Skeletal muscle cell (primary cell): ENCODE measurements around the gene RNF41.
"Not testable (repeated sequence)": the region's sequence is repeated elsewhere in the genome, so short reads cannot be mapped to it uniquely, and the experiment has no call there.

Experiments used
- DNase-seq: peaks from one replicate; pipeline ENCODE4 v3.0.0-alpha.2; 2010; ENCODE audit warnings: low read depth
- H3K4me3 ChIP-seq: 2 replicates; pipeline ENCODE4 v1.5.1; 2011; ENCODE audit warnings: low read depth, mild to moderate bottlenecking, control low read depth, low read length, moderate library complexity

RNF41 gene

DNA sequence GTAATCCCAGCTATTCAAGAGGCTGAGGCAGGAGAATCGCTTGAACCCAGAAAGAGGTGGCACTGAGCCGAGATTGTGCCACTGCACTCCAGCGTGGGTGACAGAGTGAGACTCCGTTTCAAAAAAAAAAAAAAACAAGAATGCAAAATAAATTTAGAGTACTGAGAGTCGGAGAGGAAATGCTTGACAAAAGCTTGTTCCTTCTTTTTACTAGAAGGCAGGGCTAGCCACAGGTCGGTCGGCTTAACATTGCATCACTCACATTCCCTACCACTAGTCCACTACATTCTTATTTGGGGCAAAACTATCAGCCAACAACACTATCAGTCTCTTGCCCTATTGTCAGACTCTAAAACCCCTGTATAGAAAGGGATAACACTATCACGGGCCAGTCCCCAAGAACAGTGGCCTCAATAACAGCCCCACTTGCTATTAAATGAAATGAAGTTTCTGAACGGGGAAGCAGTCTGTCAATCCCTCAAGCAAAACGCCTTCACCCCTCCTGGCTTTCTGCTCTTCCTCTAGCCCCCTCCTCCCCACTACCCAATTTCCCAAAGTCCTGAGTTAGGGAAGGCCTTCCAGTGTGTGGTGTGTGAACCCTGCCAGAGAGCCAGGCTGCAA is 1.0 kb downstream of the RNF41 start:
- DNase-seq: no peak
- peak overlapping the region; percentile 89 for H3K4me3 ChIP-seq

- no peak for DNase-seq
- no peak overlapping the region for H3K4me3 ChIP-seq
Observed at GRCh38 chr12:56219840-56220239, 1.9 kb downstream of the RNF41 start.

- DNase-seq: no peak
Observed at GRCh38 chr12:56216461-56216860, 5.3 kb downstream of the RNF41 start.

DNA sequence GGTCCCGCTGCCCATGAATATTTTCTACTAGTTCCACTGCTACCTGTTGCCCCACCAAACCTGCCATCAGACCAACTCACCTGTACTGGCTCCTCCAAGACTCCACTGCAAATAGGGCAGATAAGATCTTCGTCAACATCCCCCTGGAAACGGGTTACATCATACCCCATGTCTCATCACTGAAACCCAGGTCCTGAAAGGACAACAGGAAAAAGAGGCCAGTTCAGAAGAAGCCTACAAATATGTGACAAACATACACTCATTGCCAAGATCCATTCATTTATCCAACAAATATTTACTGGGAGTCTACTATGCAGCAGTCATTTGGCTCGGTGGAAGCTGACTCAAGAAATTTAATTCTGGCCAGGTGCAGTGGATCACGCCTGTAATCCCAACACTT is 7.8 kb downstream of the RNF41 start:
- H3K4me3 ChIP-seq: no peak overlapping the region
- no peak for DNase-seq

More at GRCh38 chr12:56216461-56216860, 5.3 kb downstream of the RNF41 start:
- no peak overlapping the region for H3K4me3 ChIP-seq

DNA sequence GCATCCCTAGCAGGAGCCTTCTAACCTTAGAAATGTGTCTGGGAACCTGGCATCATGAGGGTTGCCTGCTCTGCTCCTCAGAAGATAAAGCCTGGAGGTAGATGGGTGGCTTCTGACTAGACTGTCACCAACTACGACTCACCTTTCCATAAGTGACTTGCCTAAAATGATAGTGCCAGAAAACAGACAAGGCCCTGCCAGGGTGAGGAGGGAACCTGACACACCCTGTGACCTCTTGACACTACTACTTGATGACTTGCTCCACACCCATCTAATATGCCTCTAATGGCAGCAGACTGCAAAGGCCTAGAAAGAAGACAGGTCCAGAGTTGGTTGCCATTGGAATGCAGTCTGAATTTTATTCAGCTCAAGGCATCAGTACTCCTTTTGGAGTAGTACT is 9.4 kb downstream of the RNF41 start:
- H3K4me3 ChIP-seq: no peak overlapping the region
- DNase-seq: no peak

GRCh38 chr12:56208006-56208405 is 13.7 kb downstream of the RNF41 start:
- DNase-seq: no peak
- no peak overlapping the region for H3K4me3 ChIP-seq

GRCh38 chr12:56206452-56207166 is 15.1 kb downstream of the RNF41 start:
- no peak overlapping the region for H3K4me3 ChIP-seq
- DNase-seq: no peak

DNA sequence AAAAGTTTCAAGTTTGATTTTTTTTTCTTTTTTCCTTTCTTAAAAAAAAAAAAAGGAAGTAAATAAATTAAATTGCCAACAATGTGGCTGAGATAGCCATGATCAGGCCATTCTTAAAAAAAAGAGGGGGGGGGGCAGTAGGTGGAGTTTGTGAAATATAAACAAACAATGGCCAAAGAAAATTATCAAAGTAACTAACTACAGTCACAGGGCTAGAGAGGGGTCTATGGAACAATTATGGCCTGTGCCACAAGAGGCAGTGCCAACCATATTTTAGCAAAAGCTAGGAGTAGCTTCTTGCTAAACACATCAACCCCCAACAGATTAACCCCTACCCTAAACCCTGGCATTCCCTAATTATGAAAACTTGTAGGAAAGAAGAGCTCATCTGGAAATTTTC is 16.3 kb downstream of the RNF41 start:
- DNase-seq: no peak
- H3K4me3 ChIP-seq: no peak overlapping the region

DNA sequence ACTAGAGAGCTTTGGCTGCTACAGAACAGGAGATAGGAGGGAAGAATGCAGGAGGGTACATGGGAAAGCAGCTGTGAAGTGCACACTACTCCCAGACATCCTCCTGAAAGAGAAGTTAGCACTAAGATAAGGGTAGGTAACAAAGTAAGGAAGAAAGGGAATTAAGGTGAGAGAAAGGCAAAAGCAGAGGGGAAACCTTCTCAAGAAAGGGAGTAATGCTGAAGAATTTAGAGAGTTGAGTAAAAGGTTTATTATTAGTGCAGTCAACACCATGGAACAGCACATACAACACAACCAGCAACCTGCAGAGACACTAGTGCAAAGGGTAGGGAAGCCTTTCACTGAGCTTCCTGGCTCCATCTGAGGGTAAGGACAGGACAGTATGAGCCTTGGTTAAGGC is 17.4 kb downstream of the RNF41 start:
- no peak overlapping the region for H3K4me3 ChIP-seq
- DNase-seq: no peak

GRCh38 chr12:56202838-56203237 is 18.9 kb downstream of the RNF41 start:
- DNase-seq: no peak
- no peak overlapping the region for H3K4me3 ChIP-seq

DNA sequence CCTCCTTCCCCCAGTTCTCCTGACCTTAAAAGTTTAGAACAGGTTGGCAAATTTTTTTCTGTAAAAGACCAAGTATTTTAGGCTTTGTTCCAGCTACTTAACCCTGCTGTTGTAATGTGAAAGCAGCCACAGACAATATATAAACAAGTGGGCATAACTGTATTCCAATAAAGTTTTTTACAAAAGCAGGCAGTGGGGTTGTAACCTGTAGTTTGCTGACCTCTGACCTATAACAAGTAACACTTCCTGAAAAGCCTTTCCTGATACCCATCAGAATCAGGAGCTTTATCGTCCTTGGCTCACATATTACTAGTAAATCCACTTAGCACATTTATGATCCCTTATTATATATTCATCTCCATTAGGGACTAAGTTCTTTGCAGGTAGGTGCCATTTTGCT is 19.4 kb downstream of the RNF41 start:
- no peak overlapping the region for H3K4me3 ChIP-seq
- no peak for DNase-seq

GRCh38 chr12:56198836-56199235 is 22.9 kb downstream of the RNF41 start:
- no peak for DNase-seq
- no peak overlapping the region for H3K4me3 ChIP-seq

DNA sequence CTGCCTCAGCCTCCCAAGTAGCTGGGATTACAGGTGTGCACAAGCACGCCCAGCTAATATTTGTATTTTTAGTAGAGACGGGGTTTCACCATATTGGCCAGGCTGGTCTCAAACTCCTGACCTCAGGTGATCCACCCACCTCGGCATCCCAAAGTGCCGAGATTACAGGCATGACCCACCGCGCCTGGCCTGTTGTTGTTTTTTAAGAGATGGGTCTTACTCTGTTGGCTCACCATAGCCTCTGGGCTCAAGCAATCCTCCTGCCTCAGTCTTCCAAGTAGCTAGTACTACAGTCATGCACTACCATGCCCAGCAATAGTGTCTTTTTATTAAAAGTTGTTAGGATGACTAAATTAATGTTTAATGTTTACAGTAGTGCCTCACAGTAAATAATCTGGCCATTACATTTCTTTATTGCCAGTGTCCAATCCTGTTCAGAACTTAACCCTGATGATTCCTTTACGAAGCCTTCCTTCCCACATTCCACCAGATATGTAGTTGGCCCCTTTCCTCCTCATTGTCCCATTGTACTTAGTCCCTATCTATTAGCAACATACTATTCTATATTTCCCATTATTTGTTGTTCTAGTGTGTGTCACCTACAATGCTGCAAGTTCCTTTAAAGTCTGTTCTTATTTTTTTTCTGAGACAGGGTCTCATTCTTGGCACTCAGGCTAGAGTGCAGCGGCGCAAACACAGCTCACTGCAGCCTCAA is 23.6 kb downstream of the RNF41 start:
- H3K4me3 ChIP-seq: no peak overlapping the region
- DNase-seq: no peak

DNA sequence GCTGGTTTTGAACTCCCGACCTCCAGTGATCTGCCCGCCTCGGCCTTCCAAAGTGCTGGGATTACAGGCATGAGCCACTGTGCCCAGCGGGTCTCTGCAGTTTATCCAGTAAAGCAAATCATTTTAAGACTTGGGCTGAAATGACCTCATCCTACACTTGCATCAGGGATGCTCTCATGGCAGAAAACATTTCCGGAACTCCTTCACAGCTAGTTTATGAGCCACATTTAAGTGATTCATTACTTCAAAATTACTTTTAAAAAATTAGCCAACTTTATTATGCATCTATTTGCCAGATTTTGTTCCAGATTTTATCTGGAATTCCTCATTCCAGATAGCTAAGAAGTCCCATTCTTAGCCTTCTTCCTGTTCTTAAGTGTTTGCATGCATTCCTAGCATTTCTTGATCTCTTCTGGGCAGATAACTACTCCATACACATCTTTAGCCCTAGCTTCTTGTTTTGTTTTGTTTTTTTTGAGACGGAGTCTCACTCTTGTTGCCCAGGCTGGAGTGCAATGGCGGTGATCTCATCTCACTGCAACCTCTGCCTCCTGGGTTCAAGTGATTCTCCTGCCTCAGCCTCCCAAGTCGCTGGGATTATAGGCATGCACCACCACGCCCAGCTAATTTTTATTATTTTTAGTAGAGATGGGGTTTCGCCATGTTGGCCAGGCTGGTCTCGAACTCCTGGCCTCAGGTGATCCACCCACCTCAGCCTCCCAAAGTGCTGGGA is 24.7 kb downstream of the RNF41 start:
- DNase-seq, H3K4me3 ChIP-seq: not testable (repeated sequence)

GRCh38 chr12:56193025-56193578 is 28.6 kb downstream of the RNF41 start:
- DNase-seq: peak; percentile 37
- no peak overlapping the region for H3K4me3 ChIP-seq

DNA sequence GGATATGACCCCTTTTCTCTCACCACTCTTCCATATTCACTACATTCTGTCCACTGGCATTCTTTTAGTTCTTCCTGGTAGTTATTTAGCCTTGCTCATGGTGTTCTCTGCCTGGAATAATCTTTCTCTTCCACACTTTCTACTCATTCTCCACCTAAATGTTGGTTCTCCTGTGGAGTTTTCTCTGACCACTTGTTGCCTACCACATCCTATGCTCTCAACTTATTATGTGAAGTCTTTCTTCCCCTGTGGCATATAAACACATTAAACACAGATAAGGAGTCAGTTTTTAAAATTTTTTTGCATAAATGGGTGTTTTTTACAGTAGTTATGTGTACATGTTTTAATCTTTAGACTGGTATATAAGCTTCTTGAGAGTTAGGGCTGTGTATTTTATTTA is 29.1 kb downstream of the RNF41 start:
- DNase-seq: no peak
- H3K4me3 ChIP-seq: no peak overlapping the region

DNA sequence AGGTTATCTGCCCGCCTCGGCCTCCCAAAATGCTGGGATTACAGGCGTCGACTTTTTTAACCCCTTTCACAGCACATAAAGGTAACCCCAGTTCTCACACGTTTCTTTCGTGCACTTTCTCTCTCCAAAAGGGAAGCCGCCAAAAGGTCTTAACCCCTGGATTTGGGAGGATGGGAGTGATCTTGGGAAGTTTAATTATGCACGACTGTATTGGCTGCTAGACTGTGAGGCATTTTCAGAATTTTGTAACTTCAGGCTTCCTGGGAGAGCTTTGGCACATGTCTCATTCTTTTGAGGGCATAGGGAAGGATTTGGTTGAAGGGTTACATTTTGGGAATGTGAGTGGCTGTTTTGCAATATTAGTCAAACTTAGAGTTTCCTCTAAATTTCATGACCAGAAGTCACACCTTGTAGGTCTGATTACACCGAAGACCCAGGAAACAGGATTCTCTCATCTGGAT is 31.0 kb downstream of the RNF41 start:
- peak overlapping the region; percentile 93 for H3K4me3 ChIP-seq
- no peak for DNase-seq

- H3K4me3 ChIP-seq: peak overlapping the region; percentile 93
- peak; percentile 36 for DNase-seq
Observed at GRCh38 chr12:56189918-56190694, 31.6 kb downstream of the RNF41 start.
